Glutamatergic neuron (in vitro differentiated cells): Measurements from ENCODE around the gene C1QTNF3. TPM values are rescaled to one million over a fixed set of nuclear protein-coding genes. Genes with fewer than 3 reads are reported as not detected.
"Not testable (repeated sequence)": the region's sequence is repeated elsewhere in the genome, so short reads cannot be mapped to it uniquely, and the experiment has no call there.

Source experiments
- DNase-seq: peaks from one replicate; pipeline ENCODE4 v3.0.0; 2022
- H3K27ac Mint-ChIP-seq: one replicate; pipeline ENCODE4 v1.8.0; 2020; ENCODE audit warnings: mild to moderate bottlenecking, mixed read lengths, inconsistent platforms; ENCODE audit not compliant: unreplicated experiment
- H3K27me3 Mint-ChIP-seq: one replicate; pipeline ENCODE4 v1.8.0; 2020; ENCODE audit warnings: mild to moderate bottlenecking, moderate library complexity, mixed read lengths, inconsistent platforms; ENCODE audit not compliant: unreplicated experiment
- H3K36me3 Mint-ChIP-seq: one replicate; pipeline ENCODE4 v1.8.0; 2020; ENCODE audit warnings: mild to moderate bottlenecking, mixed read lengths, inconsistent platforms; ENCODE audit not compliant: unreplicated experiment
- H3K4me1 Mint-ChIP-seq: one replicate; pipeline ENCODE4 v1.8.0; 2020; ENCODE audit warnings: mild to moderate bottlenecking, low read depth, mixed read lengths, inconsistent platforms; ENCODE audit not compliant: unreplicated experiment
- H3K4me3 Mint-ChIP-seq: one replicate; pipeline ENCODE4 v1.8.0; 2020; ENCODE audit warnings: mild to moderate bottlenecking, mixed read lengths, inconsistent platforms; ENCODE audit not compliant: unreplicated experiment
- H3K9me3 Mint-ChIP-seq: one replicate; pipeline ENCODE4 v1.8.0; 2020; ENCODE audit warnings: mild to moderate bottlenecking, moderate library complexity, mixed read lengths, inconsistent platforms; ENCODE audit not compliant: unreplicated experiment
- CTCF ChIP-seq: fragments of 200-600 bp; sonication (generic); IDR thresholded peaks from one replicate; pipeline ENCODE4 v1.5.0; 2021; ENCODE audit not compliant: partially characterized antibody, unreplicated experiment
- total RNA-seq: library from RNA; stranded (reverse); fragmentation: NEBNext Ultra II Directional; extraction: Animal tissue kit (Norgen Biotek cat#: 25700); gene quantifications from one replicate; pipeline ENCODE4 v1.2.1, GENCODE V29; 2021; ENCODE audit not compliant: unreplicated experiment

The C1QTNF3 gene
- total RNA-seq, 1 donor from 2014 or later = 9.0 TPM

- Mint-ChIP-seq H3K27ac (no peak overlapping the region), H3K4me3 (no peak overlapping the region), H3K36me3 (peaks cover 5% of the 10 kb centered on the region), H3K4me1 (no peaks in the 10 kb centered on the region), H3K9me3 (peaks cover 5% of the 10 kb centered on the region), H3K27me3 (no peaks in the 10 kb centered on the region)
- TF ChIP-seq CTCF = no peak
- DNase-seq = no peak
These were observed 11.0 kb downstream of the C1QTNF3 start for GRCh38 chr5:34031966-34032365.

DNA sequence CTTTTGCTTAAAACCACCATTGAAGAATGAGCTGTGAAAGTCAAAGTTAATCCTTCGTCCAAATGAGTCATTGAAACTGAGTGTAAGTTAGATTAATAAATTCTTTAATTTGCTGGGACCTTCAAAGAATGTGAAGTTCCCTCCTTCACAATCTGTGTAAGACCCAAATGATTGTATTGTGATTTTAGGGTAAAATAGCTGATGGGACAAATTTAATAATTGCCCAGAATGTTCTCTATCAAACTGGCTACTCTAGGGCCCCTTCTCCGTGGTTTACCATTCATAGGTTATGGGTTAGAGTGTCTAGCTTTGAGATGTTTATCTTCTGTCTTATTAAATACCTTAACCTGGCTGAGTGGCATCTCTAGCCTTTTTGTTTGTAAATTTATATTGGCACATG is 11.9 kb downstream of the C1QTNF3 start:
- DNase-seq = no peak
- no peak overlapping the region for H3K27ac Mint-ChIP-seq
- H3K4me3 Mint-ChIP-seq = no peak overlapping the region
- peaks cover 2% of the 10 kb centered on the region for H3K4me1 Mint-ChIP-seq
- peaks cover 2% of the 10 kb centered on the region for H3K27me3 Mint-ChIP-seq
- no peak for TF ChIP-seq CTCF
- peaks cover 5% of the 10 kb centered on the region for H3K36me3 Mint-ChIP-seq
- H3K9me3 Mint-ChIP-seq = peaks cover 5% of the 10 kb centered on the region

GRCh38 chr5:34030585-34030984 is 12.4 kb downstream of the C1QTNF3 start:
- not testable (repeated sequence) for DNase-seq, H3K4me1 Mint-ChIP-seq, H3K27me3 Mint-ChIP-seq, H3K9me3 Mint-ChIP-seq, H3K4me3 Mint-ChIP-seq, H3K27ac Mint-ChIP-seq, H3K36me3 Mint-ChIP-seq

GRCh38 chr5:34030048-34030447 is 13.0 kb downstream of the C1QTNF3 start:
- Mint-ChIP-seq H3K27ac (no peak overlapping the region), H3K9me3 (peaks cover 5% of the 10 kb centered on the region), H3K36me3 (peaks cover 5% of the 10 kb centered on the region), H3K4me3 (no peak overlapping the region), H3K4me1 (peaks cover 11% of the 10 kb centered on the region), H3K27me3 (peaks cover 3% of the 10 kb centered on the region)
- no peak for TF ChIP-seq CTCF
- no peak for DNase-seq

- Mint-ChIP-seq H3K4me1 (peaks cover 11% of the 10 kb centered on the region), H3K9me3 (peaks cover 2% of the 10 kb centered on the region), H3K36me3 (peaks cover 4% of the 10 kb centered on the region), H3K4me3 (no peak overlapping the region), H3K27me3 (peaks cover 3% of the 10 kb centered on the region), H3K27ac (no peak overlapping the region)
- TF ChIP-seq CTCF = no peak
- DNase-seq = no peak
These were observed 14.7 kb downstream of the C1QTNF3 start for GRCh38 chr5:34028349-34028748.
